Right lobe of liver (tissue), 4 donors: ENCODE data around the gene ZCCHC24.

ENCODE experiments used
- CTCF ChIP-seq, 4 donors: fragments of 200-600 bp in 3 of 4; fragments of 450-650 bp in 1 of 4; IDR thresholded peaks; one replicate each; pipeline versions ENCODE4 v1.5.1 to v1.8.0; 2016 to 2022; ENCODE audit warnings: antibody characterized with exemption in 4 of 4, mild to moderate bottlenecking in 2 of 4
- POLR2A ChIP-seq: fragments of 450-650 bp; IDR thresholded peaks from one replicate; pipeline ENCODE4 v1.6.1; 2017; ENCODE audit warnings: antibody characterized with exemption, mild to moderate bottlenecking
- donor health status: DM: no; HTN: no; CAD: no.
- donor health status: DM: no; HTN: no; CAD: no.
- donor health status: DM: no; HTN: yes; CAD: no.

DNA sequence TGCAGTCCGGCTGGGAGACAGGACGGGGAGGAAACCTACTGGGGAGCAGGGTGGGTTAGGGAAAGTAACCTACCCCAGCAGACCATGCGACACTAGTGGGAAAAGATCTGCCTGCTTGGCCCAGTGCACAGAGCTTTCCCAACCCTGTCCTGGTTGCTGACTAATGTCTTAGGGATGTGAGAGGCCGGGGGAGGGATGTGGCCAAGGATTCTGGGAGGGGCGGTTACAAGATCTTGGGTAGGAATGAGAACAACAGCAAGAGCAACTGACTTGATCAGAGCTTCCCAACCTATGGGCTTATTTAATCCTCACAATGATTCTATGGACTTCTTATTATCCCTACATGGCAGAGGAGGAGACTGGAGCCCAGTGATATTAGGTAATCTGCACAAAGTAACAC, 42.9 kb upstream of the ZCCHC24 start:
- TF ChIP-seq POLR2A (no peak), CTCF (IDR thresholded peaks at IDR 0.05) (no peak)
